Effector CD4-positive, alpha-beta T cell (primary cell): ENCODE data around the gene FAT2. TPM values are rescaled to one million over a fixed set of nuclear protein-coding genes. Genes with fewer than 3 reads are reported as not detected.

Source experiments
- DNase-seq: peaks from one replicate; pipeline ENCODE4 v3.0.0-alpha.2; 2020
- total RNA-seq: gene quantifications from one replicate; lab custom pipeline; 2026; lab: John Stamatoyannopoulos, UW

The FAT2 gene, protein sequence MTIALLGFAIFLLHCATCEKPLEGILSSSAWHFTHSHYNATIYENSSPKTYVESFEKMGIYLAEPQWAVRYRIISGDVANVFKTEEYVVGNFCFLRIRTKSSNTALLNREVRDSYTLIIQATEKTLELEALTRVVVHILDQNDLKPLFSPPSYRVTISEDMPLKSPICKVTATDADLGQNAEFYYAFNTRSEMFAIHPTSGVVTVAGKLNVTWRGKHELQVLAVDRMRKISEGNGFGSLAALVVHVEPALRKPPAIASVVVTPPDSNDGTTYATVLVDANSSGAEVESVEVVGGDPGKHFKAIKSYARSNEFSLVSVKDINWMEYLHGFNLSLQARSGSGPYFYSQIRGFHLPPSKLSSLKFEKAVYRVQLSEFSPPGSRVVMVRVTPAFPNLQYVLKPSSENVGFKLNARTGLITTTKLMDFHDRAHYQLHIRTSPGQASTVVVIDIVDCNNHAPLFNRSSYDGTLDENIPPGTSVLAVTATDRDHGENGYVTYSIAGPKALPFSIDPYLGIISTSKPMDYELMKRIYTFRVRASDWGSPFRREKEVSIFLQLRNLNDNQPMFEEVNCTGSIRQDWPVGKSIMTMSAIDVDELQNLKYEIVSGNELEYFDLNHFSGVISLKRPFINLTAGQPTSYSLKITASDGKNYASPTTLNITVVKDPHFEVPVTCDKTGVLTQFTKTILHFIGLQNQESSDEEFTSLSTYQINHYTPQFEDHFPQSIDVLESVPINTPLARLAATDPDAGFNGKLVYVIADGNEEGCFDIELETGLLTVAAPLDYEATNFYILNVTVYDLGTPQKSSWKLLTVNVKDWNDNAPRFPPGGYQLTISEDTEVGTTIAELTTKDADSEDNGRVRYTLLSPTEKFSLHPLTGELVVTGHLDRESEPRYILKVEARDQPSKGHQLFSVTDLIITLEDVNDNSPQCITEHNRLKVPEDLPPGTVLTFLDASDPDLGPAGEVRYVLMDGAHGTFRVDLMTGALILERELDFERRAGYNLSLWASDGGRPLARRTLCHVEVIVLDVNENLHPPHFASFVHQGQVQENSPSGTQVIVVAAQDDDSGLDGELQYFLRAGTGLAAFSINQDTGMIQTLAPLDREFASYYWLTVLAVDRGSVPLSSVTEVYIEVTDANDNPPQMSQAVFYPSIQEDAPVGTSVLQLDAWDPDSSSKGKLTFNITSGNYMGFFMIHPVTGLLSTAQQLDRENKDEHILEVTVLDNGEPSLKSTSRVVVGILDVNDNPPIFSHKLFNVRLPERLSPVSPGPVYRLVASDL (N-terminal part only)
- total RNA-seq, result not detected

- DNase-seq, result no peak
Measured at GRCh38 chr5:151591144-151591819, at the start of gene FAT2. FAT2 (minus strand) TSS chr5:151591331; CDS start chr5:151568931, 22,400 bp downstream.

DNA sequence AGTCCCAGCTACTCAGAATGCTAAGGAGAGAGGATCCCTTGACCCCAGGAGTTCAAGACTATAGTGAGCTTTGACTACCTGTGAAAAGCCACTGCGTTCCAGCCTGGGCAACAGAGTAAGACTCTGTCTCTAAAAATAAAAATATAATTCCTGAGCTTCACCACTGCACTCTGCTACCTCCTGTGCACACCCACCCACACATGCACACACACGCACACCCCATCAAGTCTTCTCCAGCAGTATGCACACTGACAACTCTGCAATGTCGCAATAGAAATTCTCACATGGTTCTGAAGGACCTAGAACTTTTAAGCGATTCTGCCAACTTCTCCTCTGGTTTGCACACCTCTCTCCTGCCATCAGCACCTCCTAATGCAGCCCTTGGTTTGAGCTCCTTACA is 47.5 kb upstream of the FAT2 start:
- no peak for DNase-seq

- DNase-seq, result no peak
Measured at GRCh38 chr5:151637676-151638075, 46.5 kb upstream of the FAT2 start.

GRCh38 chr5:151633892-151634291 is 42.8 kb upstream of the FAT2 start:
- DNase-seq, result no peak

DNA sequence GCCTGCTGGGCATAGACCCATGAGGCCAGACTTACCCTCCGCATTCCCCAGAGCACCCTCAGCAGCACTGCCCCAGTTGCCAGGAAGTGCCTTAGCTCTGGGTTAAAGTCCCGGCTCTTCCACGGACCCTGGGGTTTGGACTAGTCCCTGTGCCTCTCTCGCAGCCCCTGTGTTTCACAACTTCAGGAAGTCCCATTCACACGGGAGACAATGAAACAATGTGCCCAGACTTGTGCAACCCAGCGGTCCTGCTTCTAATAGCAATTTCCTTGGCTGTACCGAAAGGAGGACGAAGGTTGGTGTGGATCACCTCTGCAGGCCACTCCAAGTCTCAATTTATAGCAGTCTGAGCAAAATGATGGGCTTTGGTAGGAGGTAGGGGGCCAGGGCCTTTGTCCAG is 41.8 kb upstream of the FAT2 start:
- DNase-seq, result no peak

DNA sequence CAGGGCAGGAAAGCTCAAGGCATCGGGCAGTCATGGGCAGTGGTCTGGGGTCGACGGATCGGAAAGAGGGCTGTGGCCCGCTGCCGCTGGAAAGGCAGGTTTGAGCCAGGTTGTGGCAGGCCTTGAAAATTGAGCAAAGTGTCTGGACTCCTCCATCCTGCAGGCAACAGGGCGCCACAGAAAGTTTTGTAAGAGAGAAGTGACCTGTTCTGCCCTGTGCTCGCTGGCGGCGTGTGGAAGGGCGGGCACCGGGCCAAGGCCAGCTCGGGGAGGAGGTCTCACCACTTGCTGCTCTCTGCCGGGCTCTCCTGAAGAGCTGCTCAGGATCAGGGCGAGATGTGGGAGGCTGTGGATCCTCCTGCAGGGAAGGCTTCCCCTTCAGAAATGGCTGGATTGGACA is 41.4 kb upstream of the FAT2 start:
- DNase-seq, result no peak

DNA sequence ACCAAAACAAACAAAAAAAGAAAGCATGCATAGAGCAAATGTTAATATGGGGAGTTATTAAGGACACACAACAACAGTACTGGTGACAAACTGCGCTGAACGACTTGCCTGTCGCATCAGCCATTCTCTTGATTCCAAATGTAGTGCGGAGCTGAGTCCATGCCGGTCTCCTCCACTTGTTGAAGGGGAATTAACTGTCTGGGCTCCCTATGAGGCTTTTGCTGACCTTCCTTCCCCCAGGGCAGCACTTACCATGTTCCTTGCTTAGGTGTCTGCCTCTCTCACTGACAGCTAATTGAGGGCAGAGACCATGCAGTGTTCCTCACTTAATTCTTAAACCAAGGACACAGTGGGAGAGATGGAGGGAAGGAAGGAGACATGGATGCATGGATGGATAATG is 40.8 kb upstream of the FAT2 start:
- no peak for DNase-seq

DNA sequence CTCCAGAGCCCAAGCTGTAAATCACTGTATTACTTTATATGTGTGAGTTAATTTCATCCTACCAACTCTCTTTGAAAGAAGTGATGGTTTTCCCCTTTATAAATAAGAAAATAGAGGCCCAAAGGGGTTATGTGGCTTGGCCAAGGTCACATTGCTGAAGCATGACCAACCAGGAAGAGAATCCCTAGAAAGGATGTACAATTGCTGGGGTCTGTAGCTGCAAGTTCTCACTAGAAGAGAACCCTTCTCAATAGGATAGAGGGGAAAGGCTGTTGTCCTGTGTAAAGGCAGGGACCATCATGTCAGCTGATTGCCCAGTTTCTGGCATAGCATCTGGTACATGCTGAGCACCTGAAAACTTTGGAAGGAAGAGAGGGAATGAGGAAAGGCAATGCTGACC is 39.0 kb upstream of the FAT2 start:
- no peak for DNase-seq

DNA sequence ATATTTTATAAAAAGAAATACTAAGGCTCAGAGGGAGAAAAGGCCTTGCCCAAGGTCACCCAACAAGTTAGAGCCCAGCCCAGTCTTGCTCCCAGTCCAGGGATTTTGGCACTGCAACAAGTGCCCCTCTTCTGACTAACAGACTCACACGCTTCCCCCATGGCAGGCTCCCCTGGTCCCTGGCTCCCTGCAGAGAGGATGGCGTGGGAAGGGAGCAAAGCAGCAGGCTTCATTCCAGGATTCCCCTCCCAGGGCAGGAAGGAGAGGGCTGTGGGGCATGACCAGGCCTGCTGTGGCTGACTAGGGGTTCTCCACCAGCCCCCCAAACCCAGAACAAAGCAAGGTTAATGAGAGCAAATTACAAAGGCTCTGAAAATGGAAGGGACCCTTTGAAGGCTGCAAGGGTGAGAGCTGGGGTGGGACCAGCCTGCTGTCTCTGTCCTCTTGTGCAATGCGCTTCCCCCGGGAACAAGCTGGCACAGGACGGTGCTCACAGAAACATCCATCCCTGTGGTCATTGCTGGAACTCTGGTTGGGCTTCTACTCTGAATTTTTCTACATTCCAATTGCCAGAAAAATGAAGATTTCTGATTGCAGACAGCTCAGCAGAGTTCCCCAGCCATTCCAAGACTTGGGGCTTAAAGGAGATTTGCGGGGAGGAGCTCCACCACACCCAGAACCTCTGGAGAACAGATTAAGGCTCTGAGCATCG is 37.1 kb upstream of the FAT2 start:
- DNase-seq, result no peak

DNA sequence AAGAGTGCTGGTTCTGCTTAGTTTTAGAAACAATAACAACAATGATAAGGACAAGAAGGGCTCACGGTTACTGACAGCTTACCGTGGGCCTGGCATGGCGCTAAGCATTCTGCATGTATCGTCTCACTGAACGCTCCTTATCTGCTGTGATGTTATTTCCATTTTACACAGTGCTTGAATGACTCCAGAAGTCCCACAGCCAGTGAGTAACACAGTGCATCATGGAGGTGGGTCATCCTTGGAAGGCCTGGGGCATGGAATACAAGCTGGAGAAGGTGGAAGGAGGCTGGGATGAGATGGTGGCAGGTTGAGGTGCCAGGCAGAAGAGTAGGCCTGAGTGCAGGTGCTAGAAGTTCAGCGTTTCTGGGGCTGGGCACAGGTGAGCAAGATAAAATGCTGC is 36.5 kb upstream of the FAT2 start:
- DNase-seq, result no peak

GRCh38 chr5:151625285-151625684 is 34.2 kb upstream of the FAT2 start:
- no peak for DNase-seq

GRCh38 chr5:151624476-151624875 is 33.3 kb upstream of the FAT2 start:
- DNase-seq, result no peak

DNA sequence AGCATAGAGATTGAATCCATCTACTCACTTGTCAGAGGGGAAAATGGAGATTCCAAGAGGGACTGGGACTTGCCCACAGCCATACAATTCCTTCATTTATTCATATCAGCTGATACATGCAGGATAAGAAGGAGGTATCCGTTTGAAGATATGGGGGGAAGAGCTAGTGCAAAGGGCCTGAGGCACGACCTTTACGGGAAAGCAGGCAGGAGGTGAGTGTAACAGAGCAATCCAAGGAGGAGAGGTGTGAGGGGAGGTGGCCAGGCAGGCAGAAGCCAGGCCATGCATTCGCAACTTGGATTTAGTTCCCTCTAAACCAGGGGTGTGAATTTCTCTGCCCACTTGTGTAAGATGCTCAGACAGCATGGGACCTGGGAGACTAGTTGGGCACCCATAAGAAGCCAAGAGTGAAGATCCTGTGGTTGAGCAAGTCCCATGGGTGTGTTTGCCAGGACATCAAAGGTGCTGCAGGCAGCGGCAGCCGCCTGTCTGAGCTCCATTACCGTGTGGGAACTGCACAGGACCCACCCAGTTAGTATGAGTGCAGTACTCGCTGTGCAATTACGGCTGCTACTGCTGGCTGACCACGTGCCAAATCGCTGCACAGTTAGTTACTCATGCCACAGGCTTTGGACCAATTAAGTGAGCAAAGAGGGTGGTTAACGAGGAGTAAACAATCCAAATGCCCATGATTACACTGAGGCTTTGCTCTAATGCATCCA is 31.4 kb upstream of the FAT2 start:
- DNase-seq, result no peak

DNA sequence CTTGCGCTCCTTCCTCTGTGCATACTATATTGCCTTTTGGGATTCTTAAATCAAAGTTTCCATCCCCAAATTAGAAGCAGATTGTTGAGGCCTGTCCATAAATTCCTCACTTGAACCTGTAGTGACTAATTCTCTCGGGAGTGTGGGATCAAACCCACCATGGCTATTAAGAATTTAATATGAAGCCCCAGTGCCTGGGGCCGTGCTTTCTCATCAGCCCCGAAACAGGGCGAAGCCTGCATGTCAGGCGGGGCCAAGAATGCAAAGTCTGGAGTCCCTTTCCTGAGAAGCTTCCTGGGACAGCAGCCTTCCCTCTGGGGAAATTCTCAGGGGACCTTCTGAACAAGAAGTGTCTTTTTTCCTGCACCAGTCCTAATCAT is 29.3 kb upstream of the FAT2 start:
- DNase-seq, result no peak

DNA sequence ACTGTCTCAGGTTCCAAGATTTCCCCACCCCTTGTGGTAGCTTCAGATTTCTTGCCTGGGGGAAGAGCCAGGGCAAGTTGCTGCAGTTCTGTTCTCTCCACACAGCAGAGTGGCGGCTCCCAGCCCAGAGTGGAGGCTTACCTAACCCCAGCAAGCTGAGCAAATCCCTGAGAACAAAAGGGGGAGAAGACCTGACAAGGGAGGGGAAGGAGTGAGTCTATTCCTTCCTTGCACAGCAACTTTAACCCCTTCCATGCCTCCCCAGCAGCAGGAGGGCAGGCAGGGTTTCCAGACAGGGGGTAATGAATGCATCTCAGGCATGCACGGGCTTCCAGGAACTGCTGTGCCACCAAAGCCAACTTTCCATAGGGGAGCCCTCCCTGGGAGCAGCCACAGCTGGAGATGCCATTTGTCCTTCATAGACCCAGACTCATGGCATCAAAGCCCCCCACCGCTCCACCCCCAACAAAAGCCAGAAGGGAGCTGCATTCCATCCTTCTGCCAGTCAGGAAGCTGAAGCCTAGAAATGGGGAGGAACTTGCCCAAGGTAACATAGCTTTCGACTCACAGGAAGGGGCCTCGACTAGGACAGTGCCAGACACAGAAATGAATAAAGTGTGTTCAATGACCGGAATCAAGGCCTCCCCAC is 28.8 kb upstream of the FAT2 start:
- DNase-seq, result no peak

DNA sequence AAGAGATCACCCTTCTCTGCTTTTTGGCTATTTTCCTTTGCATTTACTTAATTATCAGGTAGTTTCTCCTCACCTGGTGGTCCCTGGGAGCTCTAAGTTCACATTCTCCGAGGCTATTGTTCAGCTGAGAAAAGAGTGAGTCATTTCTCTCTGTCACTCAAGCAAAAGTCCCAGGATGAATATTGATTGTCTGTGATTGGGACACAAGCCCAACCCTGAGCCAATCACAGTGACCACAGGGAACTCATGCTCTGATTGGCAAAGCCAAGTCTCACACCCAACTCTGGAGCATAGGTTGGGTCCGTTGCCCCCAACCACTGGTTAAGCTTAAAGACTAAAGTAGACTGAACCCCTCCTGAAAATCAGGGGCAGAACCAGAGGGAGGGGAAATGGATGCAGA is 27.8 kb upstream of the FAT2 start:
- DNase-seq, result no peak

DNA sequence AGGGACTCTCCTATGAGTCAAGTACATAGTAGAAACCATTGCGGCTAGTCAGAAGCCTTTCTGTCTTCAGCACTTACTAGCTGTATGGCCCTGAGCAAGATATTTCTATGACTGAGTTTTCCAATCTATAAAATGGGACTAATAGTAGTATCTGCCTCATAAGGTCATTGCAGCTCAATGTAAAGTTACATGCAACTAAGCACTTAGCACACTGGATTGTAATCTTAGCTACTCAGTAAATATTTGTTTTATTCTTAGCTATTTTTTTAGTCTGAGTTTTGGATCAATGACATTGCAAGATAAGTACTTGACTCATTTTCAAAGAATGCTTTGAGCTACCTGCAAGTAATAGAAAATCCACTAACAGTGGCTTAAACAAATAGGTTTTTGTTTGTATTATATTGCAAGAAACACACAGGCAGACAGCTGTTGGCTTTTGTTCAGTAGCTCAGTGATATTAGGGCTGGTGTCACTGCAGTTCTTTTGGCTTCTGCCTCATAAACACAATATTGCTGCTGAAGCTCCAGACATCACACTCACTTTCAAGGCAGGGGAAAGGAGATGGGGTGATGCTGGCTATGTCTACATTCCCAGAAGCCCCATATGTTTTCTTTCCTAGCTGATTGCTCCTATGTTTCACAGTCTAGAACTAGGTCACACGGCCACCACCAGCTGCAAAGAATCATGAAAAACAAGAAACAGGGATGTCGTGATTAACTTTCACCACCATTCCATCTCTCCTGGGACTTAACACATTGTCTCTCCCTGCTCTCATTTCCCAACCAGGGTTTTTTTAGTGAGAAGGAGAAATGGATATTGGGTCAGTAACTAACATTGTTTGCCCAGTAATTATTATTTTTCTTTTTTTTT is 26.9 kb upstream of the FAT2 start:
- DNase-seq, result no peak

GRCh38 chr5:151617383-151617840 is 26.3 kb upstream of the FAT2 start:
- DNase-seq, result no peak

- DNase-seq, result no peak
Measured at GRCh38 chr5:151615431-151615830, 24.3 kb upstream of the FAT2 start.

GRCh38 chr5:151614565-151614964 is 23.4 kb upstream of the FAT2 start:
- no peak for DNase-seq
